Activated CD8-positive, alpha-beta memory T cell treated with anti-CD3 and anti-CD28 coated beads, Interleukin-2, amount 10 ng/mL, durations not matched to agents 7 days and 5 days (primary cell): Measurements from ENCODE around the gene KRTAP13-3. TPM values are rescaled to one million over a fixed set of nuclear protein-coding genes. Genes with fewer than 3 reads are reported as not detected.

Experiments used
- ATAC-seq: fragments of 150-1000 bp; cut with Tn5 transposase; one replicate; pipeline ENCODE4 v1.10.0; 2021; ENCODE audit warnings: moderate library complexity
- CTCF ChIA-PET: fragments of 350-600 bp; sonication (Branson Sonifier 250); formaldehyde crosslinking; loops from one replicate; lab custom pipeline; 2021; ENCODE audit warnings: antibody characterized with exemption; lab: Charles Lee
- DNase-seq: peaks from one replicate; pipeline ENCODE4 v3.0.0-alpha.2; 2020
- H3K27ac Mint-ChIP-seq: one replicate; pipeline ENCODE4 v1.8.0; 2021; ENCODE audit warnings: mild to moderate bottlenecking, mixed read lengths
- H3K27me3 Mint-ChIP-seq: one replicate; pipeline ENCODE4 v1.8.0; 2021; ENCODE audit warnings: mixed read lengths
- H3K36me3 Mint-ChIP-seq: one replicate; pipeline ENCODE4 v1.8.0; 2021; ENCODE audit warnings: mild to moderate bottlenecking, mixed read lengths
- H3K4me1 Mint-ChIP-seq: one replicate; pipeline ENCODE4 v1.8.0; 2021; ENCODE audit warnings: mixed read lengths
- H3K4me3 Mint-ChIP-seq: one replicate; pipeline ENCODE4 v1.8.0; 2021; ENCODE audit warnings: mild to moderate bottlenecking, moderate library complexity, mixed read lengths
- H3K9me3 Mint-ChIP-seq: one replicate; pipeline ENCODE4 v1.8.0; 2022; ENCODE audit warnings: low read depth, mixed read lengths
- total RNA-seq, 2 experiments: library from RNA; stranded (reverse); gene quantifications; one replicate each; pipeline ENCODE4 v1.2.3, GENCODE V29; 2021

KRTAP13-3 gene, protein sequence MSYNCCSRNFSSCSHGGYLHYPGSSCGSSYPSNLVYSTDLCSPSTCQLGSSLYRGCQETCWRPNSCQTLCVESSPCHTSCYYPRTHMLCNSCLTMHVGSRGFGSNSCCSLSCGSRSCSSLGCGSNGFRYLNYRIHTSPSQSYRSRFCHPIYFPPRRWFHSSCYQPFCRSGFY
- total RNA-seq: not detected

DNA sequence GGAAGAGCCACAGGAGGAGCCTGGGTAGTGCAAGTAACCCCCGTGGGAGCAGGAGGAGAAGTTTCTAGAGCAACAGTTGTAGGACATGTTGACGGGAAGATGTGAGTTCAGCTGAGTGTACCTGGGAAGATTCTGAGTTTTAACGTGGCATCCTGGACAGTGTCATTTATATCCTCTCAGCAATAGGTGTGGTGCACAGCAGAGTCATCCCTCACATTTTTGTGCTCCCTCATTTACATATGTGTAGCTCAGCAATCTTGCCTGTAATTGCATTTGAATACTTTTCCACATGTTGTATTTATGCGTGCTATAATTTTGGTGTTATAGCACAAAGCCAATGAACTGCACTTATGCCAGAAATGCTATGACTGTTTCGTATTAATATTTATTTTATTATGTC is at the start of gene KRTAP13-3:
TSS of gene KRTAP13-3 (minus strand) at position 101 of the 400 bp plus-strand sequence. CDS start at position 87, 14 bp downstream.
- no peaks in the 10 kb centered on the region for H3K9me3 Mint-ChIP-seq
- ATAC-seq: no peak
- H3K27me3 Mint-ChIP-seq: no peaks in the 10 kb centered on the region
- H3K4me3 Mint-ChIP-seq: no peak within 1 kb of the TSS
- H3K36me3 Mint-ChIP-seq: no peaks in the 10 kb centered on the region
- no peak within 1 kb of the TSS for H3K27ac Mint-ChIP-seq
- CTCF ChIA-PET: no interaction called here
- DNase-seq: no peak
- no peaks in the 10 kb centered on the region for H3K4me1 Mint-ChIP-seq

DNA sequence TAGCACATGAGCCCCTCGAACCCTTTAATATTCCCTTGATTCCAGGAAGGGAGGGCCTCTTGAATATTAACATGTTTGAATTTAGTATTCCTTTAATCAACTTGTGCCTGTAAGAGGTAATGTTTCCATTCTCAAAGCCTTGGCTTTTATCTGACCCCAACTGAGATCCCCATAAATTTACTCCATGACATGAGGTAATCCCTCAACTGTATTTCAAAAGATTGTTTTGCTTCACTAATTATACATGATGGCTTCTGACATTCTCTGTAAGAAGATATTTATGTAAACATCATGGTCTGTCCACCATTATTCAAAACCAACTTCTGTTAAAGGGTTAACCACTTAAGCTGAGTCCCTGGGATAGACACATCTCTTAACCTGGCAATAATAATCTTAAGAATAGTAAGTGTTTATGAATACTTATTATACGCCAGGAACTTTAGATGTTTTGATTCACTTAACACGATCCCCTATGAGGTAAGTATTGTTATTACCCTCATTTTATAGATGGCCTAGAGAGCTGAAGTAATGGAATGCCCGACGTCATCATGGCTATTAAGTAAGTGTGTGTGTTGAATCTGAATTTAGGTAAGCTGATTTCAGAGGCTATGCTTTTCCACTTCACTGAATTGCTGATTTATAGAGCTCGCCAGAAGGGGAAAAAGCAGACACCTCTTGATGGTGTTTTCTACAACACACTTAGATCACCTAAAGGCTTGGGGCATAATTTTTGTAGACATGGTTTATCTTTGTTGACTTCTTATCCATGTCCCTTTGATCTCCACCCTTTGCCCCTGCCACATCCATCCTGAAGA is 43.4 kb upstream of the KRTAP13-3 start:
- CTCF ChIA-PET: no interaction called here

DNA sequence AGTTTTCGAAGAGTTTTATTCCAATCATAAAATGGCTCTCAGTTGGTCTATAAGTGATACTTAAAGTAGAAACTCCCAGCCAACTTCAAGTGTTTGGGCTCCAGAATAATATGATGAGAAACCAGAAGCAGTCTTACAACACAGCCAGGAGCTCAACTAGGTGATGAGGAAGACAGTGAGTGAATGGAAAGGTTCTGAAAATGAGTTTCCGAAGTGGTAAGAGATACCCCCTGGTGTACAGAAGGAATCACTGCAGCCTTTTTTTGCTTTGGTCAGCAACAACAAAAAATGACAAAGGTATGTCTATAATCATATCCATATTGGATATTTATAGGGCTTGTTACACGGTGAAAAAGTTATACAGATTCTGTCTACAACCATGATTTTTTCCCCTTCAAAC is 38.0 kb upstream of the KRTAP13-3 start:
- DNase-seq (no peak), ATAC-seq (no peak)
- no peaks in the 10 kb centered on the region for H3K27me3 Mint-ChIP-seq
- no peak overlapping the region for H3K4me3 Mint-ChIP-seq
- H3K27ac Mint-ChIP-seq: no peak overlapping the region
- H3K4me1 Mint-ChIP-seq: no peaks in the 10 kb centered on the region
- H3K9me3 Mint-ChIP-seq: peaks cover 3% of the 10 kb centered on the region
- no peaks in the 10 kb centered on the region for H3K36me3 Mint-ChIP-seq
- CTCF ChIA-PET: no interaction called here

More for the DNA sequence above, 43.4 kb upstream of the KRTAP13-3 start:
- Mint-ChIP-seq H3K36me3 (no peaks in the 10 kb centered on the region), H3K4me3 (no peak overlapping the region), H3K4me1 (no peaks in the 10 kb centered on the region), H3K27ac (no peak overlapping the region), H3K9me3 (no peaks in the 10 kb centered on the region), H3K27me3 (no peaks in the 10 kb centered on the region)
- DNase-seq (no peak), ATAC-seq (no peak)

DNA sequence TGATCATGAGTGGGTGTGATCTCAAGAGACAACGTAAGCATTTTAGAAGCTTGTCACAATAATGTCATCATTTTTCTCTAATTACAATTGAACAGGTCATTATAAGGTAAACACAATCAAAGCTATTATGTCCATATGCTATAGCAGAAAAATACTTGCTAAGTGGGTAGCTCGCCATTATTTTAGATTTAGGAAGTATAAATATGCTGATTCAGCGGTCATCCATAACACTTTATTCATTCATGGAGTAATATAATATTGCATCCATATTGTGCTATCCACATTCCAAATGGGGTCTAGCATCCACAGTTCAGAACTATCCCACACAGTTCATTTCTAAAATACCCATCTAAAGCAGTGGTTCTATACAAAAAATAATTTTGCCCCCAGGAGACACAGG is 22.8 kb upstream of the KRTAP13-3 start:
- Mint-ChIP-seq H3K27me3 (no peaks in the 10 kb centered on the region), H3K4me3 (no peak overlapping the region), H3K36me3 (no peaks in the 10 kb centered on the region), H3K9me3 (no peaks in the 10 kb centered on the region), H3K4me1 (peaks cover 1% of the 10 kb centered on the region), H3K27ac (no peak overlapping the region)
- DNase-seq (no peak), ATAC-seq (no peak)
- CTCF ChIA-PET: no interaction called here

DNA sequence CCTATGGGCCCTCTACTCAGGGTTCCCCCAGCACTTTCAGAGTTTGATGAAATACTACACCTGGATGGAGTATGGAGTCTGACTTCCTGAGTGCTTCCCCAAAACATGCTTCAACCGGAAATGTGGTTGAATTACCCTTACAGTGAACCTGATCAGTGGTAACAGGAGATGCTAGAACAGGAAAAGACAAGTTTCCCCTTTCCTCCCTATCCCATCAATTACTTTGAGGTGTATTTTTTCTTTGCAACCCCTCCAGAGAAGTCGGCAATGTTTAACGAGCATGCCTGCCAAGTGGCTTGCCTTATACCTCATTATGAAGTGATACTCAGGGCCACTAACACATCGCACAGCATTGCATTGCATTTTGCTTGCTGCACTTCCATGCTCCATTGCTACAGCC is 21.3 kb upstream of the KRTAP13-3 start:
- H3K4me1 Mint-ChIP-seq: peaks cover 1% of the 10 kb centered on the region
- CTCF ChIA-PET: no interaction called here
- H3K27me3 Mint-ChIP-seq: no peaks in the 10 kb centered on the region
- no peaks in the 10 kb centered on the region for H3K36me3 Mint-ChIP-seq
- H3K4me3 Mint-ChIP-seq: no peak overlapping the region
- H3K27ac Mint-ChIP-seq: no peak overlapping the region
- no peak for DNase-seq
- no peak for ATAC-seq
- H3K9me3 Mint-ChIP-seq: no peaks in the 10 kb centered on the region

DNA sequence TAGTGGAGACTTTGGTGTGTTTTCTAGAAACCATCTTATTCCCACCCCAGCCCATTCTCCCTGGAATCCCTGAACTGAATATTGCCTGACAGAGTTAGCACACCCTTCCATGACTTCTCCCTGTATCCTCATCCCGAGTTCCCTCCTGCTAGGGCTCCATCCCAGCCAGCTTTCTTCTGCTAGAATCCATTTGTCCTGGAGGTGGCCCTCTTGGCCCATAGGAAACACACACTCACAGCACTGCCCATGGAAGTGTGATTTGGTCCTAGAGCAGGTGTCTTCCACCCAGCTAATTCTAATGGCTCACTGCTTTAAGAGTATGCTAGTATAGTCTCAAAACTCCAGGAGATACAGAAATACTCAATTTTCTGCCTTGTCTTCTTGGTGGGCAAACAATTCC is 18.5 kb upstream of the KRTAP13-3 start:
- CTCF ChIA-PET: no interaction called here
- no peaks in the 10 kb centered on the region for H3K27me3 Mint-ChIP-seq
- H3K36me3 Mint-ChIP-seq: no peaks in the 10 kb centered on the region
- H3K4me3 Mint-ChIP-seq: no peak overlapping the region
- no peak overlapping the region for H3K27ac Mint-ChIP-seq
- ATAC-seq (no peak), DNase-seq (no peak)
- peaks cover 1% of the 10 kb centered on the region for H3K4me1 Mint-ChIP-seq
- H3K9me3 Mint-ChIP-seq: peaks cover 3% of the 10 kb centered on the region

DNA sequence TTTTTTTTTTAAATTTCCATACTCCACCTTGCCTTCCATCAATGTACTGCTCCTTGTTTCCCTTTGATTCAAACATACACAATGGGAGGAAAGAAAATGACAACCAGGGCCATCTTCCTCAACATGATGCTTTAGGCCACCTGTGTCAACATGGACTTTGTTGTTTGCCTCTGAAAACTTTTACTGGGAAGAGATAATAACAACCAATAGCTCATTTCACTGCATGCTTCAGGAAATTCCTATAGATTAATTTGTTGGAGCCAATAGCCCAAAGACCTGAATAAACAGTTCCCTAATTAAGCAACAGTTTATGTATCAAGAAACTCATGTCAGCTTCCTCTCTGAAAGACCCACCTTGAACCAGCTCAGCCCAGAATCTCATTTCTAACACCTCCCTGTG is 17.5 kb upstream of the KRTAP13-3 start:
- Mint-ChIP-seq H3K27me3 (no peaks in the 10 kb centered on the region), H3K9me3 (peaks cover 3% of the 10 kb centered on the region)
- ATAC-seq: no peak

DNA sequence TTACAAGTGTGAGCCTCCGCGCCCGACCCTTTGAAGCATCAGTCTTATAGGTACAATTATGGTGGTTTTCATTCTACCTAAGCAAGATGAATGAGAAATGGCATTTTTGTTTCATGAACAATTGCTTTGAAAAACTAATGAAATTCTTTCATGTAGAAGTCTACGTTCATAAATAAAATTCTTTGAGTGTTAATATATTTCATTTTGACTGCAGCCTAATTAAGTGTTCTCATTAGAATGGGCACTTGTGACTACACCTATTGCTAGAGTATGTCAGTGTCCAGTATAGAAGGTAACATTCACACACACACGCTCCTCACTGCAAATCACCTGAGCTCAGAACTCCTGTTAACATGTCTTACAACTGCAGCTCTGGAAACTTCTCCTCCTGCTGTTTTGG is 14.2 kb upstream of the KRTAP13-3 start, which contains the start of gene KRTAP15-1:
TSS of gene KRTAP15-1 (plus strand) at position 301 of the 400 bp plus-strand sequence. CDS start at position 354, 53 bp downstream.
- H3K27ac Mint-ChIP-seq: no peak within 1 kb of the TSS
- H3K9me3 Mint-ChIP-seq: peaks cover 3% of the 10 kb centered on the region
- CTCF ChIA-PET: no interaction called here
- H3K27me3 Mint-ChIP-seq: no peaks in the 10 kb centered on the region
- no peaks in the 10 kb centered on the region for H3K4me1 Mint-ChIP-seq
- ATAC-seq (no peak), DNase-seq (no peak)
- H3K4me3 Mint-ChIP-seq: no peak within 1 kb of the TSS
- no peaks in the 10 kb centered on the region for H3K36me3 Mint-ChIP-seq

More for the DNA sequence above, 17.5 kb upstream of the KRTAP13-3 start:
- CTCF ChIA-PET: no interaction called here
- no peak for DNase-seq
- H3K4me3 Mint-ChIP-seq: no peak overlapping the region
- no peak overlapping the region for H3K27ac Mint-ChIP-seq
- peaks cover 1% of the 10 kb centered on the region for H3K4me1 Mint-ChIP-seq
- no peaks in the 10 kb centered on the region for H3K36me3 Mint-ChIP-seq

DNA sequence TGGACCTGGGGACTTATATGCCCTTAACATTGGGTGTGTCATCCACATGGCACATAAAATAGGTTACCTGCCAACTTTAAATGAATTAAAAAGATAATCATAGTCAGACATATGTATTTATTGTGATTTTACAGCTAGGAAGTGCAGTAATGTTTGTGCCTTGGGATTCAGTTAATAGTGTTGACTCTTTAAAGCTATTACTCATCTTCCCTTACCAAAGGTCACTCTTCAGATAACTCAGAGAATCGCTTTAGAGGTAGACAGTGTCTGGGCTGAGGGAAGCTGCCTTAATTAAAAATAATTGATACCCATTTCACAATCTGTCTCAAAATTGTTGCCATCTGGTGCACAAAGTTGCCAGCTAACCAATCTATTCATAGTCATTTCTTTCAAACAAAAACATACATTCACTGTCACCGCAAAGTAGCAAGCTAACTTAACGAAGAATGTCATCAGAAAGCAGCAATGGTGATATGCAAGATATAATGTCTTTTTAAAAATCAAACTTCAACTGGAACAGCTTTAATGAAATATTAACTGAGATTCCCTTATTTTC is 11.4 kb upstream of the KRTAP13-3 start:
- CTCF ChIA-PET: interaction anchor here (0.7 kb wide), 1 partner anchor 28 kb away, joined by 3 read pairs; no protein-coding TSS in a partner anchor
- H3K4me1 Mint-ChIP-seq: no peaks in the 10 kb centered on the region

DNA sequence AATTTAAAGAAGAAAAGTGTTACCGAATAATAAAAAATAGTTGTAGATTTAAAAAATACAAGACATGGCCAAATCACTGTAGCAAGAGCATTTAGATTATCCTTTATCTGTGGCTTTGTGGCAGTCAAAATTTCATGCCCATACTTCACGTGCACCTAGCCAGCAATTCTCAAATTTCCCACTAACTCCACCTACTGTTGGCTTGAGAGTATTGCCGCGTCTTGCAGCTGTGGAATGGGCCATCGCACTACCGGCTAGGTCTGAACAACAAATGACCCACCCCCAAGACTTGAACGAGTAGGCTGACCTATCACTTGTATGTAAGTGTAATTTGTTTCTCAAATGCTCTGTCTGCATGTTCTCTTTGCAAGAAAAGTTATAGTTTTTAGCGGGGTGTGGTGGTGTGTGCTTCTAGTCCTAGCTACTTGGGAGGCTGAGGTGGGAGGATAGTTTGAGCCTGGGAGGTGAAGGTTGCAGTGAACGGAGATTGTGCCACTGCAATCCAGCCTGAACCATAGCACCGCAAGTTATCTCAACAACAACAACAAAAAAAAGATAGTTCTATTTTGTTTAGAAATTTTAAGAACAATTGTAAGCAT is 8.4 kb upstream of the KRTAP13-3 start:
- Mint-ChIP-seq H3K4me1 (no peaks in the 10 kb centered on the region), H3K9me3 (no peaks in the 10 kb centered on the region), H3K36me3 (no peaks in the 10 kb centered on the region), H3K27me3 (no peaks in the 10 kb centered on the region), H3K27ac (no peak overlapping the region), H3K4me3 (no peak overlapping the region)
- DNase-seq (no peak), ATAC-seq (no peak)
- CTCF ChIA-PET: interaction anchor here (0.7 kb wide), 1 partner anchor 68 kb away, joined by 3 read pairs; no protein-coding TSS in a partner anchor

More for the DNA sequence above, 11.4 kb upstream of the KRTAP13-3 start:
- Mint-ChIP-seq H3K4me3 (no peak overlapping the region), H3K27me3 (no peaks in the 10 kb centered on the region), H3K27ac (no peak overlapping the region), H3K9me3 (peaks cover 3% of the 10 kb centered on the region), H3K36me3 (no peaks in the 10 kb centered on the region)
- no peak for DNase-seq
- ATAC-seq: no peak

DNA sequence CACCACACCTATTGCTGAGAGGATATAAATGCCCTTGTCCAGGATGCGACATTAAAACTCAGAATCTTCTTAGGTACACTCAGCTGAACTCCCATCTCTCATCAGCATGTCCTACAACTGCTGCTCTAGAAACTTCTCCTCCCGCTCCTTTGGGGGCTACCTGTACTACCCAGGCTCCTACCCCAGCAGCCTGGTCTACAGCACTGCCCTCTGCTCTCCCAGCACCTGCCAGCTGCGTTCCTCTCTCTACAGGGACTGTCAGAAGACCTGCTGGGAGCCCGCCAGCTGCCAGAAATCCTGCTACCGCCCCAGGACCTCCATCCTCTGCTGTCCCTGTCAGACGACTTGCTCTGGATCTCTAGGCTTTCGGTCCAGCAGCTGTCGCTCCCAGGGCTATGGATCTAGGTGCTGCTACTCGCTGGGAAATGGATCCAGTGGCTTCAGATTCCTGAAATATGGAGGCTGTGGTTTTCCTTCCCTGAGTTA is 4.5 kb upstream of the KRTAP13-3 start, which contains the start of gene KRTAP13-4:
TSS of gene KRTAP13-4 (plus strand) at position 51 of the 486 bp plus-strand sequence. CDS start at position 107, 56 bp downstream.
- Mint-ChIP-seq H3K4me3 (no peak within 1 kb of the TSS), H3K27me3 (no peaks in the 10 kb centered on the region), H3K4me1 (no peaks in the 10 kb centered on the region), H3K36me3 (no peaks in the 10 kb centered on the region), H3K27ac (no peak within 1 kb of the TSS), H3K9me3 (no peaks in the 10 kb centered on the region)
- ATAC-seq (no peak), DNase-seq (no peak)
- CTCF ChIA-PET: no interaction called here

DNA sequence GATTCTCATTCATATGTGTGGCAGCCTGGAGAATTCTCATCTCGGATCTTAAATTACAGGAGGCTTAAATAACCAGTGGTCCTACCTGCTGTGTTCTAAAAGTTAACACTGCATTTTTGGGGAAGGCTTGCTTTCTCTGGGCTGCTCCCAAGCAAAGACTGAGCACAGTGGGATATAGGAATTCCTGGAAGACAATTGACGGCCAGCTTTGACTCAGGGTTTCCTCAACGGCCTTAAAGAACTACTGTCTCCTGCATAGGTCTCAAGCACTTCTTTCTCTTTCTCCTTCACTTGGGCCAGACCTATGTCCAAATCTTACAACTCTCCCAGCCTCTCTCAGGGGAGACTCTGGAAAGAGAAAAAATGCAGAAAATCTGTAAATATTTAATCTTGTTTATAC is 1.0 kb upstream of the KRTAP13-3 start:
- Mint-ChIP-seq H3K27me3 (no peaks in the 10 kb centered on the region), H3K4me1 (no peaks in the 10 kb centered on the region), H3K9me3 (no peaks in the 10 kb centered on the region), H3K36me3 (no peaks in the 10 kb centered on the region), H3K4me3 (no peak overlapping the region), H3K27ac (no peak overlapping the region)
- DNase-seq (no peak), ATAC-seq (no peak)
- CTCF ChIA-PET: no interaction called here

DNA sequence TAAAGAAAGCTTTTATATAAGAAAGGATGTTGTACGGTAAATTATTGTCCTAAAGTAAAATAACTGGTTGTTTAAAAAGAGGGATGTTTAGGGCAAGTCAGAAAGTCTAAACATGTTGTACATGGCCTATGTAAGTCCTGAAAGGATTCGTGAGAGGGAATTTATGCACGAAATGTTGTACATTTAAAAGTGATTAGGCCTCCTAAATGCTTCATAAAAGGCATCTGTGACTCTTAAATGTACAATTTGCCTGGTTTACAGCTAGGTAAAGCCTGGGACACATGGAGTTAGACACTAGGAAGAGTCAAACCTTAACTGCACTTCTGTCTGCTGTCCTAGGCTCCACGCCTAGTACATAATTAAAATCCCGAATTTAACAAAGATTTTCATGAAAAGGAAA is 9.7 kb downstream of the KRTAP13-3 start:
- no peak overlapping the region for H3K27ac Mint-ChIP-seq
- H3K9me3 Mint-ChIP-seq: peaks cover 4% of the 10 kb centered on the region
- H3K4me1 Mint-ChIP-seq: no peaks in the 10 kb centered on the region
- DNase-seq (no peak), ATAC-seq (no peak)
- H3K4me3 Mint-ChIP-seq: no peak overlapping the region
- H3K36me3 Mint-ChIP-seq: no peaks in the 10 kb centered on the region
- no peaks in the 10 kb centered on the region for H3K27me3 Mint-ChIP-seq
- CTCF ChIA-PET: no interaction called here
